GM15510 (cell line): ENCODE results near the gene BRD1.

Source experiments
- POLR2A ChIP-seq: IDR thresholded peaks from 3 replicates; pipeline ENCODE4 v1.6.1; 2011; ENCODE audit warnings: borderline replicate concordance; ENCODE audit not compliant: insufficient read length; ENCODE audit errors: extremely low read depth

The BRD1 gene

GRCh38 chr22:49765951-49766350, 61.7 kb downstream of the BRD1 start:
- TF ChIP-seq POLR2A = no peak

- TF ChIP-seq POLR2A = no peak
Measured at GRCh38 chr22:49765091-49765771, 62.4 kb downstream of the BRD1 start.

GRCh38 chr22:49764127-49764581, 63.5 kb downstream of the BRD1 start:
- no peak for TF ChIP-seq POLR2A

- no peak for TF ChIP-seq POLR2A
Measured at GRCh38 chr22:49763696-49764095, 64.0 kb downstream of the BRD1 start.

DNA sequence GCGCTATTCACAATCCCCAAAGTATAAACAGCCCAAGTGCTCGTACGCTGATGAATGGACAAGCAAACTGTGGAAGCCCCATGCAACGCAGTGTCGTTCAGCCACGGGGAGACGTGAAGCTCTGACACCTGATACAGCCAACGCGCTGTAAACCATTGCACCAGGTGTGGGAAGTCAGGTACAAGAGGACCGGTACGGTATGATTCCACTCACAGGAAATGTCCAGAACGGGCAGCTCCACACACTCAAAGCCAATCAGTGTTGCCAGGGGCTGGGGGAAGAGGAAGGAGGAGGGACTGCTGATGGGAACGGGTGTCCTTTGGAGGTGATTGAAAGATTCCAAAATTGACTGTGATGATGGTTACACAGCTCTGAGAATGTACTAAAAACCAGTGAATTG, 64.5 kb downstream of the BRD1 start:
- TF ChIP-seq POLR2A = no peak

DNA sequence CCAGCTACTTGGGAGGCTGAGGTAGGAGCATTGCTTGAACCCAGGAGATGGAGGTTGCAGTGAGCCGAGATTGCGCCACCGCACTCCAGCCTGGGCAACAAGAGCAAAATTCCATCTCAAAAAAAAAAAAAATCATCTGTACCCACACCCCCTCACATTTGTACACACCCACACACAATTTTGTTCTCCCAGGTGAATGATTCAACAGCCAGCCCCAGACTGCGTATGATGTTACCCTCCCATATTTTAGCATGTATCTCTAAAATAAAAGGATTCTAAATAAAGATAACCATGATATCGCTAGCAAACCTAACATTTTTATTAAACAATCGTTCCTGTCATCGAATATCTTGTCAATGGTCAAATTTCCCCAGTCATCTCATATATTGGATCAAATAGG, 65.8 kb downstream of the BRD1 start:
- TF ChIP-seq POLR2A = no peak

DNA sequence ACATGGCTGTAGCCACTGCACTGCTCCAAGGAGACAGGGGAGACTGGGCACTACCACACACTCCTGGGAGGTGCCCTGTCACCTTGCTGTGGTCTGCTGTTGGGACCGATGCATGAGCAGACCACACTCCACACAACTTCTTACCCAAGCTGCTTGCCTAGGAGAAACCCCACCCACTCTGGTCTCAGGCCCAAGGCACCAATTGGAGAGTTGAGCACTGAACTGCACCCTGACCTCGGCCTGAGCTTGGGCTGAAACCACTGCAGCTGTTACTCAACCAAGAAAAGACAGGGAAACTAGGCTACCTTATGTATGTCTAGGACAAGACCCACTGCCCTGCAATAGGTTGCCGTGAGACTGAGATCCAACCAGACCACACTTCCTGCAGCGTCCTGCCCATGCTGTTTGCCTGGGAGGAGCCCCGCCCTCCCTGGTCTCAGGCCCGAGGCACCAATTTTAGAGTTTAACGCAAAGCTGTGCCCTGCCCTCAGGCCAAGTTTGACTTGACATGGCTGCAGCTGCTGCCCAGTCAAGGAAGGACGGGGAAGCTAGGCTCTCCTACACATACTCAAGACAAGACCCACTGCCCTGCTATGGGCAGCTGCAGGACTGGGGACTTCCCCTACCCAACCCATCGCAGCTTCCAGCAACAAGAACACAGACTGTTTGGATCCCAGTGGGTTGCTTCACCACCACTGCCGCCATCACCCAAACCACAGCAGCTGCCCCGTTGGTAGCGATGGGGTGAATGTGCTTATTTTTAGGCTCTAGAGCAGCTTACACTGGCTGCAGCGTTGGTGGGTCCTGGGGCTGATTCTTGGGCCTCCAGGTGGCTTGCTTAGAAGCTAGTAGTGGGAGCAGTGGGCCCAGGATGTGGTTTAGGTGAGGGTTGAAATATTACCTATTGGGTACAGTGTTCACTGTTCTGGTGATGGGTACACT, 66.8 kb downstream of the BRD1 start:
- no peak for TF ChIP-seq POLR2A

GRCh38 chr22:49760280-49760629, 67.4 kb downstream of the BRD1 start:
- TF ChIP-seq POLR2A = no peak

- TF ChIP-seq POLR2A = no peak
Measured at GRCh38 chr22:49756676-49757075, 71.0 kb downstream of the BRD1 start.

GRCh38 chr22:49756201-49756600, 71.5 kb downstream of the BRD1 start:
- no peak for TF ChIP-seq POLR2A

DNA sequence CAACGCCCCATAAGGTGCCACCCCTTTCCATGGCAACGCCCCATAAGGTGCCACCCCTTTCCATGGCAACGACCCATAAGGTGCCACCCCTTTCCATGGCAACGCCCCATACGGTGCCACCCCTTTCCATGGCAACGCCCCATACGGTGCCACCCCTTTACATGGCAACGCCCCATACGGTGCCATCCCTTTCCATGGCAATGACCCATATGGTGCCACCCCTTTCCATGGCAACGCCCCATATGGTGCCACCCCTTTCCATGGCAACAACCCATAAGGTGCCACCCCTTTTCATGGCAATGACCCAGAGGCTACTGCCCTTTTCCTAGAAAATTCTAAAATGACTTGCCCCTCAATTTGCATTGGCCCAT, 72.1 kb downstream of the BRD1 start:
- no peak for TF ChIP-seq POLR2A

DNA sequence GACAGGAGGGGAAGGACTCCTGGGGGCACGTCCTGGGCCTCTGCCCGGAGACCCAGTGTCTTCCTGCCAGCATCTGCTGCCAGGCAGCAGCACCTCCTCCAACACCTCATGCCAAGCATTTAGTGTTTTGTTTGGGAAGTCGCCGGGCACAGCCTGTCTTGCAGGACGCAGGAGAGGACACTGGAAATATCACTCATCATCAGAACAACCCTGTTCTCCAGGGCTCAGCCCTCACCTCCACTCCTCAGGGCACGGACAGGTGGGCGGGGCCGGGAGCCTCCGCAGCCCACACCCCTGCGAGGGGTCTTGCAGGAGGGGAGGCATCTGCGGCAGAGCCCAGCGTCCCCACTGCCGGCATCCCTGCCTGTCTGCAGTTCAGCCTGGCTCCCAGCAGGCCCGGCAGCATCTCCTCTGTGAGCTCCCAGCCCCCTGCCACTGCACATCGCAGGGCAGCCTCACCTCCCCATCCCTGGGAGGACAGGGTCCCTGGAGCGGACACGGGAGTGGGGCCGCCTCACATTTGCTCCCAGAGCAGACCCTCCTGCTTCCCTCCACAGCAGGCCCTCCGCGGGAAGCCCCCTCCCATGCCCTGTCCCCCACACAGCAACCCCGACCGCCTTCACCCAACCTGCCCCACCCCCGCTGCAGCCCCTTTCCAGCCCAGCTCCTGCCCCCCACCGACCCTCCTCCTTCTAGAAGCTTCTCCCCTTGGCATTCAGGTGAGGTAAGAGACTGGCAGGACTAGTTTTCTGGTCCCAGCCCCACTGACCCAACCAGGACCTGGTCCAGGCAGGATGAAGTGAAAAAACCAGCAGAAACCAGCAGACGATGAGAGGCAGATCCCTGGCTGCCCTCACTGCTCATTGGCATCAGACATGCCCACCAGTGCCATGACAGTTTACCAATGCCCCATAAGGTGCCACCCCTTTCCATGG, 72.7 kb downstream of the BRD1 start:
- TF ChIP-seq POLR2A = no peak

GRCh38 chr22:49753961-49754695, 73.5 kb downstream of the BRD1 start:
- no peak for TF ChIP-seq POLR2A

GRCh38 chr22:49753276-49753890, 74.3 kb downstream of the BRD1 start:
- no peak for TF ChIP-seq POLR2A
